T-cell (primary cell): ENCODE results near the gene ZNF428. TPM values are rescaled to one million over a fixed set of nuclear protein-coding genes. Genes with fewer than 3 reads are reported as not detected.
A peak's percentile ranks its signal among the peaks of the same experiment; 100 is the strongest.

Experiments used
- ATAC-seq, 4 experiments: fragments of 200-7000 bp in 3 of 4; fragments of 150-1000 bp in 1 of 4; cut with Tn5 transposase; replicated peaks in 1 of 4; 1 replicate in 3 of 4; 2 replicates in 1 of 4; pipeline ENCODE4 v1.10.0; 2021; ENCODE audit warnings: moderate library complexity in 3 of 4, mild to moderate bottlenecking in 2 of 4, moderate number of reproducible peaks in 1 of 4
- CTCF ChIA-PET, 2 donors: fragments of 300-600 bp; sonication (Branson Sonifier 250); formaldehyde crosslinking; loops; one replicate each; lab custom pipeline; 2022; ENCODE audit warnings: antibody characterized with exemption in 2 of 2; lab: Charles Lee
- POLR2A ChIA-PET, 2 donors: fragments of 300-600 bp; sonication (Branson Sonifier 250); formaldehyde crosslinking; loops; one replicate each; lab custom pipeline; 2022; ENCODE audit warnings: antibody characterized with exemption in 2 of 2; lab: Charles Lee
- DNase-seq, 35 experiments: peaks; one replicate each; pipeline versions ENCODE4 v3.0.0 to v3.0.0-alpha.2; 2013 to 2023
- H3K27ac ChIP-seq: one replicate; pipeline ENCODE4 v1.5.1; 2013; ENCODE audit warnings: low read length
- H3K27me3 ChIP-seq, 2 experiments: replicated peaks in 1 of 2; 1 replicate in 1 of 2; 2 replicates in 1 of 2; pipeline versions ENCODE4 v1.6.1 to v1.7.0; 2013; ENCODE audit warnings: low read length in 1 of 2, mixed read lengths in 1 of 2; ENCODE audit not compliant: control insufficient read depth in 2 of 2, insufficient read depth in 2 of 2; ENCODE audit errors: extremely low read depth in 1 of 2
- H3K36me3 ChIP-seq, 2 donors: 1 replicate in 1 of 2; 2 replicates in 1 of 2; pipeline versions ENCODE4 v1.6.1 to v1.7.0; 2013; ENCODE audit warnings: low read length in 1 of 2; ENCODE audit not compliant: control insufficient read depth in 2 of 2, insufficient read depth in 1 of 2; ENCODE audit errors: extremely low read depth in 1 of 2
- H3K4me1 ChIP-seq, 2 experiments: 1 replicate in 1 of 2; 2 replicates in 1 of 2; pipeline versions ENCODE4 v1.6.1 to v1.7.0; 2013; ENCODE audit warnings: low read length in 2 of 2, mixed read lengths in 1 of 2; ENCODE audit not compliant: insufficient read depth in 2 of 2, control insufficient read depth in 1 of 2; ENCODE audit errors: extremely low read depth in 1 of 2
- H3K4me3 ChIP-seq, 2 donors: 1 replicate in 1 of 2; 2 replicates in 1 of 2; pipeline versions ENCODE4 v1.5.1 to v1.7.0; 2013; ENCODE audit warnings: mild to moderate bottlenecking in 2 of 2, low read length in 1 of 2, moderate library complexity in 1 of 2; ENCODE audit not compliant: control insufficient read depth in 1 of 2; ENCODE audit errors: extremely low read depth in 1 of 2
- H3K9me3 ChIP-seq: 2 replicates; pipeline ENCODE4 v1.7.0; 2013
- H3K27ac Mint-ChIP-seq, 2 donors: one replicate each; pipeline ENCODE4 v1.8.0; 2020 to 2021; ENCODE audit warnings: mild to moderate bottlenecking in 2 of 2, mixed read lengths in 2 of 2
- H3K27me3 Mint-ChIP-seq, 2 donors: one replicate each; pipeline ENCODE4 v1.8.0; 2021 to 2022; ENCODE audit warnings: mixed read lengths in 2 of 2
- H3K36me3 Mint-ChIP-seq: one replicate; pipeline ENCODE4 v1.8.0; 2021; ENCODE audit warnings: mixed read lengths
- H3K4me1 Mint-ChIP-seq, 3 donors: one replicate each; pipeline ENCODE4 v1.8.0; 2020 to 2022; ENCODE audit warnings: mixed read lengths in 3 of 3, mild to moderate bottlenecking in 1 of 3
- H3K4me3 Mint-ChIP-seq, 3 donors: one replicate each; pipeline ENCODE4 v1.8.0; 2020 to 2022; ENCODE audit warnings: mild to moderate bottlenecking in 3 of 3, mixed read lengths in 3 of 3, moderate library complexity in 3 of 3
- H3K9me3 Mint-ChIP-seq, 3 donors: one replicate each; pipeline ENCODE4 v1.8.0; 2020 to 2022; ENCODE audit warnings: mixed read lengths in 3 of 3
- WGBS: methylation state at CpG from one replicate; pipeline ENCODE4 v1.1.5; 2013; ENCODE audit warnings: missing lambda C conversion rate; ENCODE audit not compliant: insufficient coverage; 5-methylcytosine and 5-hydroxymethylcytosine counted together
- total RNA-seq, 35 experiments: library from RNA in 6 of 35; stranded (reverse) in 6 of 35; fragments of 120-200 nt in 1 of 35; gene quantifications; one replicate each; pipeline versions ENCODE4 v1.2.1 to v1.2.4 and lab custom pipeline; 2013 to 2026

Gene ZNF428
- total RNA-seq, 5 donors from 2014 or later (not counting 1 experiment from before 2014, with no cell fraction given) = 28.9 to 35.2 (median 34.5) TPM

DNA sequence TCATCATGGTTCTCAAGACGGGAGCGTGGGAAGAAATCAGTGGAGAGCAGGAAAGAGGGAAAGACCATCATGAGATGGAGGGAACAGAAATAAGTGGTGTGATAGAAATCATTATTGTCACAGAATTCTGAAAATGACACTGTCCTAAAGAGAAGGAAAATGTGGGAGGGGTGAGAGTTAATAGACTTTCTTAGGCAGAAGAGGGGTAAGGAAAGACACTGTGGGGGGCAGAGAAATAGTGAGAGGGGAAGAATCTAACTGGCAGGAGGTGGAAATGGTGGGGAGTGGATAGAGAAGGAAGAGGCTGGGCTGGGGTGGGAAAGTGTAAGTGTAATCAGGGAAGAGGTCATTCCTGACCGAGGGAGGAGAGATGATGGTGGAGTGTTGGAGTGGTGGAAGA, 40.6 kb downstream of the ZNF428 start:
- H3K27ac ChIP-seq = no peak overlapping the region
- H3K4me1 ChIP-seq = peaks cover 14 to 46% of the 10 kb centered on the region in 2 experiments
- ATAC-seq (no peak), DNase-seq (no peak)
- peaks cover 0 to 7% of the 10 kb centered on the region in 2 donors for H3K36me3 ChIP-seq
- peak overlapping the region in 1 of 2 donors; percentile 53 for H3K27ac Mint-ChIP-seq
- H3K4me1 Mint-ChIP-seq = peaks cover 22 to 52% (median 26%) of the 10 kb centered on the region in 3 donors
- CTCF ChIA-PET = no interaction called here
- peak overlapping the region in 2 of 3 donors; percentile 37 to 76 for H3K4me3 Mint-ChIP-seq
- WGBS = 86% methylated on average over 1 of the region's 3 CpGs
- POLR2A ChIA-PET = interaction anchor here in 1 of 2 donors (0.6 kb wide), 1 partner anchor 164 kb away, joined by 3 read pairs; no protein-coding TSS in a partner anchor
- H3K9me3 ChIP-seq = no peaks in the 10 kb centered on the region
- H3K27me3 Mint-ChIP-seq = no peaks in the 10 kb centered on the region
- peaks cover 0 to 11% of the 10 kb centered on the region in 2 experiments for H3K27me3 ChIP-seq
- no peaks in the 10 kb centered on the region for H3K36me3 Mint-ChIP-seq
- no peak overlapping the region for H3K4me3 ChIP-seq
- no peaks in the 10 kb centered on the region for H3K9me3 Mint-ChIP-seq

- Mint-ChIP-seq H3K4me1 (peaks cover 37 to 57% (median 37%) of the 10 kb centered on the region in 3 donors), H3K27ac (peak overlapping the region; percentile 55 to 94), H3K36me3 (peaks cover 8% of the 10 kb centered on the region), H3K9me3 (no peaks in the 10 kb centered on the region), H3K27me3 (no peaks in the 10 kb centered on the region), H3K4me3 (peak overlapping the region; percentile 95 to 99 (median 96))
- DNase-seq (peak in 1 of 35 experiments; percentile 23), ATAC-seq (peak in 1 of 4 experiments; percentile 14)
- Histone ChIP-seq H3K9me3 (no peaks in the 10 kb centered on the region), H3K27ac (peak overlapping the region; percentile 94), H3K27me3 (peaks cover 0 to 11% of the 10 kb centered on the region in 2 experiments), H3K36me3 (peaks cover 0 to 9% of the 10 kb centered on the region in 2 donors), H3K4me3 (peak overlapping the region; percentile 48 to 52), H3K4me1 (peaks cover 14 to 51% of the 10 kb centered on the region in 2 experiments)
- ChIA-PET CTCF (interaction anchor here (1.4 to 2.8 kb wide), 2 partner anchors 20 to 21 kb away, joined by 7 to 8 read pairs; partner anchors contain the start of genes IRGQ (in 1 of the 2) and ZNF576 (in 1 of the 2)), POLR2A (no interaction called here)
- WGBS = 84% methylated on average over 32 of the region's 37 CpGs
These were observed 43.2 kb downstream of the ZNF428 start for GRCh38 chr19:43575955-43576878.

GRCh38 chr19:43575156-43575950, 44.1 kb downstream of the ZNF428 start, which contains the start of the genes PINLYP and XRCC1:
Gene PINLYP (plus strand): TSS chr19:43575801. CDS start chr19:43577192, 1,391 bp downstream.
Gene XRCC1 (minus strand): TSS chr19:43575527. CDS start chr19:43575458, 69 bp downstream.
- ChIA-PET POLR2A (interaction anchor here in 1 of 2 donors (0.8 kb wide), 1 partner anchor 19 kb away, joined by 4 read pairs; no protein-coding TSS in a partner anchor), CTCF (interaction anchor here (0.6 to 2.8 kb wide), 6 partner anchors 19 to 76 kb away, joined by 5 to 8 read pairs (median 8); partner anchors contain the start of genes IRGQ (in 1 of the 2) and ZNF576 (in 1 of the 2))
- Histone ChIP-seq H3K36me3 (peaks cover 0 to 9% of the 10 kb centered on the region in 2 donors), H3K4me1 (peaks cover 10 to 46% of the 10 kb centered on the region in 2 experiments), H3K27me3 (peaks cover 0 to 11% of the 10 kb centered on the region in 2 experiments), H3K9me3 (no peaks in the 10 kb centered on the region), H3K4me3 (peak within 1 kb of the TSS; percentile 98 to 99), H3K27ac (peak within 1 kb of the TSS; percentile 94)
- Mint-ChIP-seq H3K4me1 (peaks cover 45 to 64% (median 45%) of the 10 kb centered on the region in 3 donors), H3K9me3 (no peaks in the 10 kb centered on the region), H3K36me3 (peaks cover 10% of the 10 kb centered on the region), H3K4me3 (peak within 1 kb of the TSS; percentile 95 to 99 (median 96)), H3K27ac (peak within 1 kb of the TSS; percentile 93 to 94), H3K27me3 (no peaks in the 10 kb centered on the region)
- ATAC-seq = peak; percentile 98 to 99 (median 98)
- peak; percentile 81 to 99 (median 97) for DNase-seq
- WGBS = under 1% methylated on average over 39 of the region's 51 CpGs

DNA sequence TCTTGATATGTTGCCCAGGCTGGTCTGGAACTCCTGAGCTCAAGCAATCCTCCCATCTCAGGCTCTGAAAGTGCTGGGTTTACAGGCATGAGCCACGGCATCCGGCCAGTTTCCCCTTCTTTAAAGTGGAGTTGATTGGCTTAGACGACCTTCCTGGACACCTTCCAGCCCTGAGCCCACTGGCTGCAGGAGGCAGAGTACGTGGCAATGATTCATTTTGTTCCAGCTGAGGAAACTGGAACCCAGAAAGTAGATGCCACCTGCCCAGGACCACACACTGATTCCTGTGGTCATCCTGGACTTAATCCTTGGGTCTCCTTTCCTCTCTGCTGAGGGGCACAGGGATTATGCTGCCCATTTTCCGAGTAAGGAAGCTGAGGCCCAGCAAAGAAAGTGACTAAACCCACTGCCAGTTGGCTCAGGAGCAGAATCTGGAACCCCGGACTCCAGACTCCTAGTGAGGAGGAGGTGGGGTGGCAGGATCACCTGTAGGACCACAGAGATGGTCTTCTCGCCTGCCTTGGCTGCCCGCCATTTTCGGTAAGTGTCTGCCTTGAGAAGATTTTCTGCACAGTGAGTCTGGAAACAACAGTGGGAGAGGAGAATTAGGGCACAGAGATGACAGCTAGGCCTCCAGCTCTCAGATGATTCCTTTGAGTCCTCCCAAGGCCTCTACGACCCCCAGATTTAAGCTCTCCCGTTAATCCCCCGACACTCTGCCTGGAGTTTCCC, 44.8 kb downstream of the ZNF428 start:
- Histone ChIP-seq H3K4me1 (peaks cover 10 to 40% of the 10 kb centered on the region in 2 experiments), H3K36me3 (peaks cover 0 to 9% of the 10 kb centered on the region in 2 donors), H3K4me3 (peak overlapping the region; percentile 98 to 99), H3K27me3 (peaks cover 0 to 11% of the 10 kb centered on the region in 2 experiments), H3K9me3 (no peaks in the 10 kb centered on the region), H3K27ac (peak overlapping the region; percentile 94)
- peak overlapping the region; percentile 93 to 94 for H3K27ac Mint-ChIP-seq
- ChIA-PET POLR2A (interaction anchor here in 1 of 2 donors (0.8 kb wide), 1 partner anchor 20 kb away, joined by 4 read pairs; no protein-coding TSS in a partner anchor), CTCF (interaction anchor here (0.6 to 2.8 kb wide), 9 partner anchors 10 to 77 kb away, joined by 3 to 8 read pairs (median 5); partner anchors contain the start of genes IRGQ (in 1 of the 2) and ZNF576 (in 1 of the 2))
- no peaks in the 10 kb centered on the region for H3K9me3 Mint-ChIP-seq
- peak overlapping the region; percentile 95 to 99 (median 96) for H3K4me3 Mint-ChIP-seq
- H3K4me1 Mint-ChIP-seq = peaks cover 45 to 64% (median 46%) of the 10 kb centered on the region in 3 donors
- DNase-seq = no peak
- ATAC-seq = no peak
- H3K27me3 Mint-ChIP-seq = no peaks in the 10 kb centered on the region
- 34% methylated on average over 8 of the region's 12 CpGs for WGBS
- peaks cover 10% of the 10 kb centered on the region for H3K36me3 Mint-ChIP-seq

- peak overlapping the region; percentile 29 to 63 for H3K27ac Mint-ChIP-seq
- H3K27me3 Mint-ChIP-seq = no peaks in the 10 kb centered on the region
- POLR2A ChIA-PET = interaction anchor here in 1 of 2 donors (0.7 kb wide), 1 partner anchor 10 kb away, joined by 3 read pairs; no protein-coding TSS in a partner anchor
- CTCF ChIA-PET = interaction anchor here in 1 of 2 donors (2.1 kb wide), 1 partner anchor 22 kb away, joined by 6 read pairs; no protein-coding TSS in a partner anchor
- H3K4me1 Mint-ChIP-seq = peaks cover 44 to 57% (median 48%) of the 10 kb centered on the region in 3 donors
- Histone ChIP-seq H3K27me3 (peaks cover 0 to 11% of the 10 kb centered on the region in 2 experiments), H3K36me3 (peaks cover 0 to 9% of the 10 kb centered on the region in 2 donors), H3K4me3 (no peak overlapping the region), H3K4me1 (peaks cover 10 to 37% of the 10 kb centered on the region in 2 experiments), H3K9me3 (no peaks in the 10 kb centered on the region), H3K27ac (no peak overlapping the region)
- no peak overlapping the region for H3K4me3 Mint-ChIP-seq
- H3K9me3 Mint-ChIP-seq = no peaks in the 10 kb centered on the region
- WGBS = 100% methylated on average over 1 of the region's 3 CpGs
- no peak for DNase-seq
- peaks cover 10% of the 10 kb centered on the region for H3K36me3 Mint-ChIP-seq
- ATAC-seq = no peak
These were observed 47.2 kb downstream of the ZNF428 start for GRCh38 chr19:43572171-43572588.
